Stimulated activated CD8-positive, alpha-beta memory T cell treated with anti-CD3 and anti-CD28 coated beads, Interleukin-7, amount 100 ng/mL, for 4 hours (primary cell): ENCODE data around the gene DYSF.

Experiments
- DNase-seq, 2 donors: peaks; one replicate each; pipeline ENCODE4 v3.0.0-alpha.2; 2020; ENCODE audit warnings: low read depth in 2 of 2

Gene DYSF

GRCh38 chr2:71456617-71457016, 3.3 kb downstream of the DYSF start:
- no peak for DNase-seq

GRCh38 chr2:71457123-71457915, 4.0 kb downstream of the DYSF start:
- DNase-seq: no peak

GRCh38 chr2:71457923-71458322, 4.6 kb downstream of the DYSF start:
- no peak for DNase-seq

GRCh38 chr2:71458413-71459083, 5.2 kb downstream of the DYSF start:
- no peak for DNase-seq

- DNase-seq: no peak
Measured at GRCh38 chr2:71459084-71459431, 5.7 kb downstream of the DYSF start.

- DNase-seq: no peak
Measured at GRCh38 chr2:71460056-71460455, 6.7 kb downstream of the DYSF start.

- DNase-seq: no peak
Measured at GRCh38 chr2:71460595-71461303, 7.4 kb downstream of the DYSF start.

GRCh38 chr2:71461304-71461671, 7.9 kb downstream of the DYSF start:
- no peak for DNase-seq

GRCh38 chr2:71462056-71462605, 8.8 kb downstream of the DYSF start:
- DNase-seq: no peak

GRCh38 chr2:71462641-71463341, 9.4 kb downstream of the DYSF start:
- no peak for DNase-seq

- no peak for DNase-seq
Measured at GRCh38 chr2:71463342-71463654, 9.9 kb downstream of the DYSF start.

- no peak for DNase-seq
Measured at GRCh38 chr2:71464389-71464788, 11.0 kb downstream of the DYSF start.

- DNase-seq: no peak
Measured at GRCh38 chr2:71465356-71465755, 12.0 kb downstream of the DYSF start.

GRCh38 chr2:71465961-71466300, 12.6 kb downstream of the DYSF start:
- no peak for DNase-seq

GRCh38 chr2:71466301-71467179, 13.2 kb downstream of the DYSF start:
- DNase-seq: no peak

GRCh38 chr2:71467180-71467815, 13.9 kb downstream of the DYSF start:
- no peak for DNase-seq

GRCh38 chr2:71468279-71469015, 15.1 kb downstream of the DYSF start:
- DNase-seq: no peak

GRCh38 chr2:71469403-71470398, 16.3 kb downstream of the DYSF start:
- no peak for DNase-seq

GRCh38 chr2:71471276-71471675, 17.9 kb downstream of the DYSF start:
- no peak for DNase-seq
